Neural cell (in vitro differentiated cells): ENCODE results near the gene PBX4. TPM values are rescaled to one million over a fixed set of nuclear protein-coding genes. Genes with fewer than 3 reads are reported as not detected.

Source experiments
- H2AFZ ChIP-seq: fragments of 200-600, 300-800 bp; sonication (generic), shearing (Covaris generic); 2 replicates; pipeline ENCODE4 v1.6.0; 2014; ENCODE audit warnings: low read depth, mild to moderate bottlenecking, antibody characterized with exemption, low read length, moderate library complexity
- H3F3A ChIP-seq: fragments of 200-600 bp; shearing (Covaris generic); 2 replicates; pipeline ENCODE4 v1.6.1; 2016; ENCODE audit warnings: mild to moderate bottlenecking, moderate library complexity, mixed read lengths, antibody characterized with exemption, low read length; ENCODE audit not compliant: insufficient read depth, poor library complexity, severe bottlenecking
- H3K27ac ChIP-seq: fragments of 200-600, 300-800 bp; sonication (generic), shearing (Covaris generic); 2 replicates; pipeline ENCODE4 v1.5.1; 2014; ENCODE audit warnings: mild to moderate bottlenecking, low read length, moderate library complexity
- H3K27me3 ChIP-seq: fragments of 300-800, 200-600 bp; sonication (generic), shearing (Covaris generic); 2 replicates; pipeline ENCODE4 v1.6.0; 2014; ENCODE audit warnings: mild to moderate bottlenecking, low read depth, low read length, moderate library complexity; ENCODE audit not compliant: insufficient read depth
- H3K36me3 ChIP-seq: fragments of 300-800, 200-600 bp; sonication (generic), shearing (Covaris generic); 2 replicates; pipeline ENCODE4 v1.5.1; 2014; ENCODE audit warnings: mild to moderate bottlenecking, antibody characterized with exemption, low read length, moderate library complexity; ENCODE audit not compliant: insufficient read depth
- H3K4me2 ChIP-seq: fragments of 300-800, 200-600 bp; sonication (generic), shearing (Covaris generic); 2 replicates; pipeline ENCODE4 v1.6.0; 2014; ENCODE audit warnings: mild to moderate bottlenecking, low read length
- H3K4me3 ChIP-seq: fragments of 300-800, 200-600 bp; sonication (generic), shearing (Covaris generic); 2 replicates; pipeline ENCODE4 v1.5.1; 2014; ENCODE audit warnings: mild to moderate bottlenecking, low read length, moderate library complexity
- H3K79me2 ChIP-seq: fragments of 200-600 bp; shearing (Covaris generic); replicated peaks from 2 replicates; pipeline ENCODE4 v1.6.0; 2014; ENCODE audit warnings: mild to moderate bottlenecking, low read length, moderate library complexity; ENCODE audit not compliant: insufficient read depth
- H3K9ac ChIP-seq: fragments of 300-800, 200-600 bp; sonication (generic), shearing (Covaris generic); 2 replicates; pipeline ENCODE4 v1.6.1; 2016; ENCODE audit warnings: mild to moderate bottlenecking, low read length, mixed read lengths
- H3K9me2 ChIP-seq: fragments of 200-600 bp; shearing (Covaris generic); 2 replicates; pipeline ENCODE4 v1.6.1; 2016; ENCODE audit warnings: mild to moderate bottlenecking, low read length, mixed read lengths; ENCODE audit not compliant: insufficient read depth
- H3K9me3 ChIP-seq: fragments of 200-600, 300-800 bp; sonication (generic), shearing (Covaris generic); 2 replicates; pipeline ENCODE4 v1.6.1; 2016; ENCODE audit warnings: mild to moderate bottlenecking, mixed run types, low read length, moderate library complexity, mixed read lengths
- H4K20me1 ChIP-seq: fragments of 200-600 bp; shearing (Covaris generic); 2 replicates; pipeline ENCODE4 v1.6.1; 2016; ENCODE audit warnings: mild to moderate bottlenecking, mixed run types; ENCODE audit not compliant: insufficient read depth
- CTCF ChIP-seq: fragments of 450-650 bp; IDR thresholded peaks from 2 replicates; pipeline ENCODE4 v1.5.1; 2014; ENCODE audit warnings: antibody characterized with exemption, mild to moderate bottlenecking, moderate library complexity; ENCODE audit not compliant: poor library complexity, severe bottlenecking
- EP300 ChIP-seq: fragments of 450-650 bp; conservative IDR thresholded peaks from 2 replicates; pipeline ENCODE4 v1.6.1; 2014; ENCODE audit warnings: antibody characterized with exemption, mild to moderate bottlenecking, moderate library complexity; ENCODE audit not compliant: poor library complexity, severe bottlenecking
- EZH2 ChIP-seq: fragments of 200-600, 300-800 bp; shearing (Covaris generic), sonication (generic); IDR thresholded peaks from 2 replicates; pipeline ENCODE4 v1.6.1; 2014; ENCODE audit warnings: antibody characterized with exemption, low read length, borderline replicate concordance, mild to moderate bottlenecking; ENCODE audit not compliant: insufficient read depth, poor library complexity, severe bottlenecking
- MXI1 ChIP-seq: fragments of 450-650 bp; conservative IDR thresholded peaks from 2 replicates; pipeline ENCODE4 v1.6.1; 2014; ENCODE audit warnings: antibody characterized with exemption, mild to moderate bottlenecking; ENCODE audit not compliant: poor library complexity, severe bottlenecking
- POLR2AphosphoS5 ChIP-seq: IDR thresholded peaks from 2 replicates; pipeline ENCODE4 v1.6.1; 2012
- RAD21 ChIP-seq: fragments of 450-650 bp; conservative IDR thresholded peaks from 2 replicates; pipeline ENCODE4 v1.6.1; 2014; ENCODE audit warnings: antibody characterized with exemption, mild to moderate bottlenecking, moderate library complexity
- REST ChIP-seq: IDR thresholded peaks from 2 replicates; pipeline ENCODE4 v1.6.1; 2012; ENCODE audit warnings: borderline replicate concordance
- SMC3 ChIP-seq: fragments of 450-650 bp; conservative IDR thresholded peaks from 2 replicates; pipeline ENCODE4 v1.6.1; 2014; ENCODE audit warnings: antibody characterized with exemption, mild to moderate bottlenecking, moderate library complexity; ENCODE audit not compliant: poor library complexity
- TAF1 ChIP-seq: IDR thresholded peaks from 2 replicates; pipeline ENCODE4 v1.6.1; 2012; ENCODE audit warnings: low read depth
- polyA plus RNA-seq: library from polyadenylated mRNA; depleted of rRNA; stranded (reverse); fragments of >200 nt; gene quantifications from 2 replicates; pipeline ENCODE4 v1.2.3, GENCODE V29; 2014

The PBX4 gene
- polyA plus RNA-seq, 1 donor from 2014 or later, result 7.5 TPM

DNA sequence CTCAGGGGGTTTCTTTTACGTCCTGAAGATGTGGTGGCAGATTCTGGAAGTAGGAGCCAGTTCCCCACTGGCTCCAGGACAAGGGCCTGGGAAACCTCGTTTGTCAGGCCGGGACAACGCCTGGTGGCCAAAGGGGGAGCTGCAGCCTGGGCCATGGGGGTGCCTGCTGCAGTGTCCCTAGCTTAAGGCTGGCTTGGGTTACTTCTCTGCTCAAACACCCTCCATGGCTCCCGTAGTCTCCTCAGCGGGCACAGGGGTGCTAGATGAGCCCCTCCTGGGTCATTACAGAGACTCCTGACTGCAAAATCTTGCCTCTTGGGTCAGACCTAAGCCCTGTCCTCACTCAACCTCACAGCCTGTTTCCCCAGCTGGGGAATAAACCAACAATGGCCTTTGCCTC lies 65.7 kb downstream of the PBX4 start:
- no peak overlapping the region for H2AFZ ChIP-seq
- H4K20me1 ChIP-seq, result no peaks in the 10 kb centered on the region
- no peaks in the 10 kb centered on the region for H3K9me2 ChIP-seq
- no peak overlapping the region for H3K4me2 ChIP-seq
- H3K4me3 ChIP-seq, result no peak overlapping the region
- no peak overlapping the region for H3K9ac ChIP-seq
- no peaks in the 10 kb centered on the region for H3K27me3 ChIP-seq
- no peaks in the 10 kb centered on the region for H3K36me3 ChIP-seq
- no peaks in the 10 kb centered on the region for H3F3A ChIP-seq
- no peaks in the 10 kb centered on the region for H3K9me3 ChIP-seq
- no peak overlapping the region for H3K27ac ChIP-seq
- TF ChIP-seq REST (no peak), MXI1 (no peak), CTCF (no peak), EP300 (no peak), TAF1 (no peak)
- H3K79me2 ChIP-seq, result no peaks in the 10 kb centered on the region

DNA sequence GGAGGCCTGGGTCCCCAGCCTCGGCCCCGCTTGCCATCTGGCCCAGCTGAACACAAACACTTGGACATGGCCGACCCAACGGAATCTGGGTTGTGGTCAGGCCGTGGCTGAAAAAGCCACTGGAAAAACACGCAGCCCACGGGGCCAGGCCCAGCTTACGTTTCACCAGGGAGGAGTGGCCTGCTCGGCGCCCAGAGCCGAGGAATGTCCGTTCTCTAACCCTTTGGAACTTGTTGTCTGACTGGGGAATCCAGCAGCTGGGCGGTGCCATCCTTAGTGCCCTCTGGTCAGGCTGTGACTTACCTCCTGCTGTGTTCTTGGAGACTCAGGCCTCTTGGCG lies 66.7 kb downstream of the PBX4 start:
- H2AFZ ChIP-seq, result no peak overlapping the region
- H3K27me3 ChIP-seq, result no peaks in the 10 kb centered on the region
- H4K20me1 ChIP-seq, result no peaks in the 10 kb centered on the region
- no peaks in the 10 kb centered on the region for H3K79me2 ChIP-seq
- no peak overlapping the region for H3K27ac ChIP-seq
- H3K9me2 ChIP-seq, result no peaks in the 10 kb centered on the region
- H3K9me3 ChIP-seq, result no peaks in the 10 kb centered on the region
- H3K4me3 ChIP-seq, result no peak overlapping the region
- no peaks in the 10 kb centered on the region for H3K36me3 ChIP-seq
- H3F3A ChIP-seq, result no peaks in the 10 kb centered on the region
- H3K9ac ChIP-seq, result no peak overlapping the region
- H3K4me2 ChIP-seq, result no peak overlapping the region
- TF ChIP-seq REST, result no peak
- TF ChIP-seq EZH2, result no peak
- no peak for TF ChIP-seq TAF1
- no peak for TF ChIP-seq MXI1
- TF ChIP-seq POLR2AphosphoS5, result no peak
- TF ChIP-seq CTCF, result no peak
- TF ChIP-seq RAD21, result no peak
- TF ChIP-seq SMC3, result no peak
- TF ChIP-seq EP300, result no peak
